GM15510 (cell line): ENCODE data around the gene CMBL.

ENCODE experiments used
- POLR2A ChIP-seq: IDR thresholded peaks from 3 replicates; pipeline ENCODE4 v1.6.1; 2011; ENCODE audit warnings: borderline replicate concordance; ENCODE audit not compliant: insufficient read length; ENCODE audit errors: extremely low read depth

CMBL gene

DNA sequence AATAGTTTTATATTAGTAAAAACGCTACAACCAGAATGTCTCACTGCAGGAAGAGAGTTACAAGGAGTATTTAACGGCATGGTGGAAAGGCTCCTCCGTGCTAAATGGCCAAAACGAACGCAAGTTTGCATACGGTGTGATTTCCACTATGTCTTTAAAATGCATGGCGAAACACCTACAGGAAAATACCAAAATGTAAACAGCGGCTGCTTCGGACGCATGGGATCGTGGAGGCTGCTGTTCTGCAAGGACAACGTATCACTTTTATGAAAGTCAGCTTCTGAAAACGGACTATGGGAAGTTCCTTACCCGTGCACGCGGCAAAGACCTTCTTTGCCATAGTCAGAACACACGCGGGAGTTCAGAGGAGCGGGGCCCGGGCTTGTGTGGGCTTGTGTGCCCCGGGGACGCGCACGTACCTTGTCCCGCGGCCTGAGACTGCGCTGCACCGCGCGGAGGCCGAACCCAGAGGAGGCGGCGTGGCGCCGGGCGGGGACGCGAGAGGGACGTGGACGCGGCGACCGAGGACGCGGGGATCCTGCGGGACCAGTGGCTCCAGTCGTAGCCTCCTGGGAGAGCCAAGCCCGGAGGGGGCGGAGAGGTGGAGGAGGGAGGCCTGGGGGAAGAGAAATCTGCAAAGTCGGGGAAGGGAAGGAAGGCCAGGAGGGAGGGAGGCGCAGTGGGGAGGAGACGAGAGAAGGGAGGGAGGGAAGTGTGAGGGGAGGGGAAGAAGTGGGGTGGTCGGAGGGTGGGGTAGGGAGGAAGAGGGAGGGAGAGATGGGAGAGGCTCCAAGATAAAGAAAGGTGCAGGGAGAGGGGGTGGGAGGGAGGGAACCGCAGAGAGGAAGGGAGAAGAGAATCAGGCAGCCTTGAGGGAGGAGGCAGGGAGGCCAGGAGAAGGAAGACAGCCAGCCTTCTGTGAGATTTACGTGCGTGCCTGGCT is at the start of gene CMBL:
TSS of gene CMBL (minus strand) at position 697 of the 943 bp plus-strand sequence. CDS start 17,140 bp downstream, outside the sequence.
- peak; percentile 27 for TF ChIP-seq POLR2A

GRCh38 chr5:10355071-10355889 is 47.6 kb upstream of the CMBL start:
- TF ChIP-seq POLR2A: no peak

DNA sequence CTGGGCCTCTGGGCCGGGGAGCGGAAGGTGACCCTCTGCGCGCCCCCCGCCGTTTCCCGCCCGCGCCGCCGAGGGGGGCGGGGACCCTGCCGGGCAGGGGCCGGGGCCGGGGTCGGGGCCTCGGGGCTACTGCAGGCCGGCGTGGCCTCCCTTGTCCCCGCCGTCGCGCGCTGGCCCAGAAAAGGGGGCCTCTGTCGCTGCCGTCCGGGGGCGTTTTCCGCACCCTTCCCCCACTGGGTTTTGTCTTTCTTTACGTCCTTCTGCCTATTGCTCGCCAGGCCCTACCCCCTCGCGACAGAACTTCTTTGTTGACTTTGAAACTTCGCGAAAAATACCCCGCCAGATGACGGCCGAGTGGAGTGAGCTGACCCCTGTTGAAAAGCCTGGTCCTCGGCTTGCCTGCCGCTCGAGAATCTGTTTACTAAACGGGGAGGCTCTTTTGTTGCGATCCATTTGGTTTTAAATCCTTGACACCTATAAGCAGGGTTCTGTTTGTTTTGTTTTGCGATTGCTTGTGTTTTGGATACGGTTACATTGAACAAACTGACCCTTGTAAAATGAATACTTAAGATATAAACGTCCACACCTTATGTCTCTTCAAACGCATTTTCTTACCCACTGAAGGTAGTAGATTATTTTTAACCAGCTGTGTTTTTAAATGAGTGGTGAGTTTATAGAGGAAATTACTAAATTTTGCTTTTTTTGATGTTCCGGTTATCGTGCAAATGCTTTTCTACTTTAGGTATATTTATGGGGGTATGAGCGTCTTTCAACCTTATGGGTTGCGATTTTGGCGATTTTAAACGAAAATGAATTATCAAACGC is 46.6 kb upstream of the CMBL start:
- TF ChIP-seq POLR2A: no peak

GRCh38 chr5:10353241-10354047 is 45.7 kb upstream of the CMBL start, which contains the start of gene MARCHF6:
TSS of gene MARCHF6 (plus strand) at chr5:10353695. CDS start at chr5:10353899, 204 bp downstream.
- peak; percentile 96 for TF ChIP-seq POLR2A

- no peak for TF ChIP-seq POLR2A
Observed at GRCh38 chr5:10352430-10353240, 44.9 kb upstream of the CMBL start.

DNA sequence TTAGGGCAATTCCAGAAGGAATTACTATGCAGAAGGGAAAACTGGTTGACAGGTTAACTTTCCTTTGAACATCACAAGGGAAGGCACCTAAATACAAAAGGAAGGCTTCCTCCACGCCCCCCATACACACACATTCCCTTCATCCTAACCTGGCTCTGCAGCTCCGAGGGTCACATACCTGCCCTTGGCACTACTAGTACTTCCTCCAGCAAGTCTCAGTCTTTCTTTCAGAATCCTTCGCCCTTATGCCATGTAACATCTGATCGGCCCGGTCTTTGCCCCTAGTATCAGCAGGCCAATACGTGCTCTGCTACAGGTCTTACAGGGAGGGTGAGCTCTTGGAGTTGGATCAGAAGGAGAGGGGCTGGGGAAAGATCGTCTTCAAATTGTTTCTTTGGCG is 44.2 kb upstream of the CMBL start:
- no peak for TF ChIP-seq POLR2A

DNA sequence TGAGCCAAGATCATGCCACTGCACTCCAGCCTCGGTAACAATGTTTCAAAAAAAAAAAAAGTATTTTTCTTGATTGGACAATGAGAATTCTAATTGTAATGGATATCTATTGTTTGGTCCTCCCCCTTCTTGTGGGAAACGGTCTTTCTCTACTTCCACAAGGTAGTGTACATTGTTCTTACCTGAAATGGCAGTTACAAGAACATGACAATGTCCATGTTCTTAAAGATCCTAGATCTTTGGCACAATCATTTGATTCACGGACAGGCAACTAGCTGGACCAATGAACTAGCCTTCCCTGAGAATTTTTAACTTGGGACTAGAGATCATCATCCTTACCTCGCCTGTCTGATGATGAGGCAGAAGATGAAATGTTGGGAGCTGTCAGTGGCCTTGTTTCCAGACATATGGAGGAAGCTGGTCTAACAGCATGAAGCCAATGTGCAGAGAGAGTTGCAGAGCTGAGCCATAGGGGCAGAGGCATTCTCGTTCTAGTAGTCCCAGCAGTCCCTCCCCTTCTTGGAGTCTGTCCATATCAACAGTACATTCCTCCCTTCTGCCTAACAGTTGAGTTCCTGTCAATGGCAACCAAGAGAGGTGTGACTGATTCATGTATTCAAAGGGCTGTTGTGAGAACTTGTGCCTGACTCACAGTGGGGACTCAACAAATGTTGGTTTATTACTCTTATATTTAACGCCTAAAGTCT is 43.6 kb upstream of the CMBL start:
- no peak for TF ChIP-seq POLR2A

- no peak for TF ChIP-seq POLR2A
Observed at GRCh38 chr5:10348258-10348657, 40.6 kb upstream of the CMBL start.

DNA sequence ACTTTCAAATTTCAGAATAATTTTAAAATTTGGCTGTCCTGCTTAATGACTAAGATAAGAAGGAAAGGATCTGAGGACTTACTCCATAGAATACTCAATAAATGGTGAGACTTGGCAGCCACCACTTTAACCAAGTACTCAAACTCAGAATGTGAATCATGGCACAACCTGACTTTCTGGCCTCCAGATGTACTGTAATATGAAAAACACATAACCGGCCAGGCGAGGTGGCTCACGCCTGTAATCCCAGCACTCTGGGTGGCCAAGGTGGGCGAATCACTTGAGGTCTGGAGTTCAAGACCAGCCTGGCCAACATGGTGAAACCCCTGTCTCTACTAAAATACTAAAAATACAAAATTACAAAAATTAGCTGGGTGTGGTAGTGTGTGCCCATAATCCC is 35.8 kb upstream of the CMBL start:
- TF ChIP-seq POLR2A: no peak

GRCh38 chr5:10339958-10340357 is 32.3 kb upstream of the CMBL start:
- no peak for TF ChIP-seq POLR2A

DNA sequence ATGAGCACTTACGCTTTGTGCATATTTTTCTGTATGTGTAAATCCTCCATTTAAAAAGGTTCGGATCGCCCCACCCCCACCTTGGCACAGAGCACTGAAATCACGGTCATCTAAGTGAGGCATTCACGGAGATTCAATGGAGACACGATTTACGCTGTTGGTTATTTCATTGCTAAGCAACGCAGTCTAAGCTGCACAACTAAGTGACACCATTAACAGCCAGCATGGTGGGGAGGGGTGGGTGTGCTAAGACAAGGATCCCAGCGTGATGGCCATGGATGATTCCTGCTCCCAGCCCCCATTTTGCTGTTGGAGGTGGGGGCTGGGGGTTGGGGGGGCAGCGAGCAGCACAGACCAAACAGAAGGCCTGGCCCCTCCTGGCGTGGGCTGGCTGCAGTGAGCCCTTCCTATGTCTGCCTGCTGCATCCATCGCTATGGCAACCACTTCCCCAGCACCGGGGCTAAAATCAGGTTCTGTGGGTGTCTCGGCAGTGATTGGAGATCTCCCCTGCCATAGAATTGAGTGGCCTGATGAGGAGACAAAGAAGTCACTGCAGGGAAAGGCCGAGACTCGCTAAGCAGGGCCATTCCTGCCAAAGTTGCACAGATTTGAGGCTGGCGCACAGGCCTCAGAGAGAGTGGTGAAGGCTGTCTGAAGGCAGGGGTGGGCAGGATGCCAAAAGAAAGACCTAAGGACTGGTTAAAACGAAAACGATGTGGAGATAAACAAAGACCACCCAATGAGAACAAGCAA is 31.5 kb upstream of the CMBL start:
- no peak for TF ChIP-seq POLR2A

DNA sequence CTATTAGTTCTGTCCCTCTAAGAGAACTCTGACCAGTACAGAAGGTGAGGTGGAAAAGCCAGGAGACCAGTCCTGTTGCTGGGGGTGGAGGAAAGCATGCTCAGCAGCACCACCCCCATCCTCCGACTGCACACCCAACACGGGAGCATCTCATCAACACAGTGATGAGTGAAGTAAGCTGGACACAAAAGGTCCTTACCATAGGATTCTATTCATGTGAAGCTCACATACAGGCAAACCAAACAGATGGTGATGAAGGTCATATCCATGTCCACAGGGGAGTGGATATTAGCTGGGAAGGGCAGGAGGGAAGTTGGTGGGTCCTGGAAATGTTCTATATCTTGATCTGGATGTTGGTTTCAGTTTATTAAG is 31.0 kb upstream of the CMBL start:
- TF ChIP-seq POLR2A: no peak
